G401 (cell line): ENCODE measurements around the gene ZNF19. TPM values are rescaled to one million over a fixed set of nuclear protein-coding genes. Genes with fewer than 3 reads are reported as not detected.
"Not testable (repeated sequence)": the region's sequence is repeated elsewhere in the genome, so short reads cannot be mapped to it uniquely, and the experiment has no call there.

Experiments
- DNase-seq: peaks from one replicate; pipeline ENCODE4 v3.0.0-alpha.2; 2015; ENCODE audit warnings: low spot score
- in situ Hi-C: cut with HindIII; loops from 2 replicates; pipeline ENCODE4 v1.10.0; 2016; ENCODE audit warnings: low sequenced_read_pairs, mixed read lengths
- total RNA-seq: library from RNA; depleted of rRNA; stranded (reverse); fragments of >200 nt; shearing (Covaris generic); gene quantifications from 2 replicates; pipeline ENCODE4 v1.2.3, GENCODE V29; 2014; rRNA removed

ZNF19 gene
- total RNA-seq = 2.2 and 2.3 TPM in 2 replicates

DNA sequence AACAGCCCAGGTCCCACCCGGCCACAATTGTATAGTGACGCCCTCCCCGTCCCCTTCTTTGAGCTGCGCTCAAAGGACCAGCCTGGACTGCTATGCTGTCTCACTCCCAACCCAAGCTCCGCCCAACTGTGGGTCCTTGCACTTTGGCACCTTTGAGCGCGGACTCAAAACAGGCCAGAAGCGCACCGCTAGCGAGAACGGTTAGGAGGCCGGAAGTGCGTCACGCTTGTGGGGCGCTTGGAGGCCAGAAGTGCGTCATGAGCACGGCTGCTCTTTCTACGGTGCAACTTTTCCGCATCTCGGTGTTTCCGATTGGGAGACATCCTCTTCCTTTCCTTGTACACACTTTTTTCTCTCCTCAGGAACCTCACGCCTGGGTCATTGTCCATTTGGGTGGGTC is at the start of gene ZNF19:
Gene ZNF19 (minus strand): TSS at position 203 of the 400 bp plus-strand sequence. CDS start 7,210 bp downstream, outside the sequence.
- in situ Hi-C loops = no loop called here
- no peak for DNase-seq

DNA sequence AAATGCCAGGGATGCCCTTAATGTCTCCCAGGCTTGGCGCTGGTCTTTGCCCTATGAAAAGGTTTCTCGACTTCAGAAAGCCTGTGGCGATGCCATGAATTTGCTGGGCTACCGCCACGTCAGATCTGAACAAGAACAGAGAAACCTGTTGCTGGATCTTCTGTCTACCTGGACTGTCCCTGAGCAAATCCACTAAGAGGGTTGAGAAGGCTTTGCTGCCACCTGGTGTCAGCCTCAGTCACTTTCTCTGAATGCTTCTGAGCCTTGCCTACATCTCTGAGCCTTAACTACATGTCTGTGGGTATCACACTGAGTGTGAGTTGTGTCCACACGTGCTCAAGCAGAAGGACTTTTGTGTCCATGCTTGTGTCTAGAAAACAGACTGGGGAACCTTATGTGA is 48.5 kb upstream of the ZNF19 start:
- DNase-seq = peak; percentile 23
- in situ Hi-C loops = no loop called here

DNA sequence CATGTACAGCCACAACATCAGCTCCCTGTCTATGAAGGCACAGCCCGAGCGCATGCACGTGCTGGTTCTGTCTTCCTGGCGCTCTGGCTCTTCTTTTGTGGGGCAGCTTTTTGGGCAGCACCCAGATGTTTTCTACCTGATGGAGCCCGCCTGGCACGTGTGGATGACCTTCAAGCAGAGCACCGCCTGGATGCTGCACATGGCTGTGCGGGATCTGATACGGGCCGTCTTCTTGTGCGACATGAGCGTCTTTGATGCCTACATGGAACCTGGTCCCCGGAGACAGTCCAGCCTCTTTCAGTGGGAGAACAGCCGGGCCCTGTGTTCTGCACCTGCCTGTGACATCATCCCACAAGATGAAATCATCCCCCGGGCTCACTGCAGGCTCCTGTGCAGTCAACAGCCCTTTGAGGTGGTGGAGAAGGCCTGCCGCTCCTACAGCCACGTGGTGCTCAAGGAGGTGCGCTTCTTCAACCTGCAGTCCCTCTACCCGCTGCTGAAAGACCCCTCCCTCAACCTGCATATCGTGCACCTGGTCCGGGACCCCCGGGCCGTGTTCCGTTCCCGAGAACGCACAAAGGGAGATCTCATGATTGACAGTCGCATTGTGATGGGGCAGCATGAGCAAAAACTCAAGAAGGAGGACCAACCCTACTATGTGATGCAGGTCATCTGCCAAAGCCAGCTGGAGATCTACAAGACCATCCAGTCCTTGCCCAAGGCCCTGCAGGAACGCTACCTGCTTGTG is 47.8 kb upstream of the ZNF19 start:
- in situ Hi-C loops = no loop called here
- no peak for DNase-seq

DNA sequence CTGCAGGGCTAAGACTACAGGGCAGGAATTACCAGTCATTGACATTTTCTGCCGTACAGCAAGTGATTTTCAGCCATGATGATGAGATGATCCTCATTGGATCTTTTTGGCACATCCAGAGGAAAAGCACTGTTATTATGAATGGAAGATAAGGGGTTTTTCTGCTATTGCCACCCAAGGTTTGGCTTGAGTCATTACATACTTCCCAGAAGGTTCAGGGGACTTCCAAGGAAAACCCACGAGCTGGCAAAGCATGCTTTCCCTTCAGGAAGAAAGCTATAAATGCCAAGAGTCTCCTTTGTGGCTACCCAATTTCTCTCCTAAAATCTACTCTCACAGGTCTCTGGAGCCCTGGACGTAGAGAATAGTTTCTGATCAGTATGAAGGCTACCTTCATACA is 43.2 kb upstream of the ZNF19 start:
- no peak for DNase-seq
- in situ Hi-C loops = no loop called here

DNA sequence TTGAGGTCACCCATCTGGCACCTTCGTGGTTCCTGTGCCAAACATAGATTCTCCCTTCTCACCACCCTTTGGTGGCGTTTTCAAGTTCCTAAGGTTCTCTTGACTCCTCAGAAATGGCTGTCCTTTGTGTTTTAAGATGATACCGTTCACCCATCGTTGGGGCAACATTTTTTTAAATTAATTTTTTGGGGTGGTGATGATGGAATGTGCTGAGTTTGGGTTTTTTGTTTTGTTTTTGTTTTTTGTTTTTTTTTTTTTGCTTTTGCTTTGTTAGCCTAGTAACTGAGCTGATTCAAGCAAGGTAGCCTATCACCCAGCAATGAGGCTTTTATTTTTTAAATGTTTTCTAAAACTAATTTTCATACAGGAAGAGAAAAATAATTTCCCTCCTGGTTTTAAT is 39.7 kb upstream of the ZNF19 start:
- no peak for DNase-seq
- in situ Hi-C loops = no loop called here

DNA sequence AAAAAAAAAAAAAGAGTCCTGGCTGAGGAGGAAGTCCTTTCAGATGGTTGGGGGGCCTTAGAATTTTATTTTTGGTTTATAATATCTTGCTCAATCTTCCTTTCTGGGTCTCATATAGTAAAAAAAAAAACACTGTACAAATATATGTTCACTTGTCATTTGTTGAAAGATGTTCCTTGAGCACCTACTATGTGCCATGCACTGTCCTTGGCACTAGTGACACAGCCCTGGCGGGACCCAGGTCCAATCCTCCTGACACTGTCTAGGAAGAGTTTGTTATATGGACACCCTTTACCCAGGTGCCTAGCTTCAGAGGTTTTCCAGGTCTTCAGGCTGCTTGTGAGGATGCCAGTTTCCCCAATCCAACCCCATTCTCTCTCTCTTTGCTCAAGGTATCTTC is 39.1 kb upstream of the ZNF19 start:
- in situ Hi-C loops = no loop called here
- DNase-seq = no peak

DNA sequence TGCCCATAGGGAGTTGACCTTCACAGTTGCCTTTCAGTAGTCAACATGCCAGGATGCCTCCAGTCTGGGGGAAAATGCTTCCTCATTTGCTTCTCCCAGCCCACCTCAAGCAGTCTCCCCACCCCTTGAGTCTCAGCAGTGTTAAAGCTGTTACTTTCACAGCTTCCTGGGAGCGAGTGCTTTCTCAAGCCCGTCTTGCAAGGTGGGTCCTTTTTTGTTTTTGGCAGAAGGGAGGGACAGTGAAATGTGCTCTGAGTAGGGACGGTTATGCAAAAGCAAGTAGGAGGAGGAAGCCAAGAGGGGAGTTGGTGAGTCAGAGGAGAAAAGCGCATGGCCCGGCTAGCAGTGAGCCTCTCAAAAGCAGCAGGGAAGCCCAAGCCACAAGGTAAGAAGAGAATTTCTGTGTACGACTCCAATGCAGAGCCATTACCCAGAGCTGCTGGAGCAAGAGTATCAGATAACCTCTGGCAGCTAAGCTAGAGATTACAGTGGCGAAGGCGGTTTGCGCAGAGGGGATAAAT is 37.0 kb upstream of the ZNF19 start, which contains the start of gene CHST4:
Gene CHST4 (plus strand): TSS at position 316 of the 521 bp plus-strand sequence. CDS start 10,252 bp downstream, outside the sequence.
- in situ Hi-C loops = no loop called here

DNA sequence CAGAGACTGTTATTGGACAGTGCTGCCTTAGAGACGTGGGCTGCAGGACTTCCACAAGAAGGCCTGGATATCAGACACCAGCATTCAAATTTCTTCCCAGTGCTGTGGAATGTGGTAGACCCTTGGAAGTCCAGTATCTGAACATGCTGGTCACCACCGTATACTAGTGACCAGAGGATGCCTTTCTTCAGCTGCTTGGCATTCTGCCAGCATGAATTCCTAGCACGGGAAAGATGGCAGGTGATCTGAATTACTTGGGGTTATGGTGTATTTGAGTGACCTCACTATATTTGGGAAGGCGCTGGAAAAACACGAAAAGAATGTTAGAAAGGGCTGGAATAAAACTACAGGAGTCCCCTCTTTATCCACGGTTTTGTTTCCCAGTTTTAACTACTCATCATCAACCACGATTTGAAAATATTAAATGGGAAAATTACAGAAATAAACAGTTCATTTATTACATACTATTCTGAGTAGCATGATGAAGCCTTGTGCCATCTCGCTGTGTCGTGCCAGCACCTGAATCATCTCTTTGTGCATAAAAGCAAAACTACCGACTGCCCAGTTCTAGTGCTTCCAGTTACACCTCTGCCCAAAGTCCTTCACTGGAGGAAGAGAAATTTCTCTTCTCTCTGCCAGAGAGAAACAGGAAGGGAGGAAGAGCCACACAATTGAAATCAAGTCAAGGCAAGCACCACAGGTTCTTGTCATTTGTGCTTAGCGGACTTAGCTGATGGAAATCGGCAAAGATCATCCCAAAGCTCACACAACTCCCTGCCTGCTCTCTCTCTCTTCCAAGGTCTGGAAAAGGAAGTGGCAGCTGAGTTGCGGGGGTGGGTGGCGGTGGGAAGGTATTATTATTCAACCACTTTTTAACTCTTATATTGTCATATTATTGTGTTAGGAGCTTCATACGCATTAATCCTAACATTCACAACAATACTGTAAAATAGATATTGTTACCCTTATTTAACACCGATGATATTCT is 35.7 kb upstream of the ZNF19 start:
- in situ Hi-C loops = no loop called here
- no peak for DNase-seq

More for the DNA sequence above, 37.0 kb upstream of the ZNF19 start, which contains the start of gene CHST4:
- DNase-seq = no peak

DNA sequence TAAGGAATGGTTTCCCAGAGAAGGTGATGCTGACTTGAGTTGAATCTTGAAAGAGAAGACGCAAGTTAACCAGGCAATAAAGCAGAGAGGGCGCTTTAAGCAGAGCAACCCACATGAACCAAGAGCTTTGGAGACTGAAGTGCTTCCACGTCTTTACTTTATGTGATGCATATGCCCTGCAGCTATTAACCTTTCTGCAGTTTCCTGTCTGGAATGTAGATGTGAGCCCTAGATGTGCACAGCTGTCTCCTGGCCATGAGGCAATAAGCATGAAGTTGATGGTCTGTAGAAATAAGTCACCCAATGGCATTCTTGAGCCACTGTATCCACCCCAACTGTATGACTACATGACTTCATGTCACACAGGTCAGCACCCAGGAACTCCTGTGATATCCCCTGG is 31.4 kb upstream of the ZNF19 start:
- no peak for DNase-seq
- in situ Hi-C loops = no loop called here

DNA sequence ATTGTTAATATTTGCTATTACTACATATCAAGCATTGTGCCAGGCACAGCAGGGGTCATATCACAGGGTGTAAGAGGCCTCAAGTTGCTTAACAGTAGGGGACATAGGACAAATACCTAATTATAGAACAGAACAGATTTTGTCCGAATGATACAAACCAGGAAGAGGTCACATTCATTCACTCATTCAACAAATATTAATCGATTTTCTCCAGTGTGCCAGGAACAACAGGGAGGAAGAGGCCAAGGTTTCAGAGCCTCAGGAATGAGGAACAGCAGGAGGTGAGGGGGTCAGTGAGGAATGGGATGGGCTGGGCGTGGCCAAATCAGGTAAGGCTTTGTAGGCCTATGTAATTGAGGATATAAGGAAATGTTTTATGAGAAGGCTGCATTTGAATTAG is 25.9 kb upstream of the ZNF19 start:
- in situ Hi-C loops = no loop called here
- no peak for DNase-seq

DNA sequence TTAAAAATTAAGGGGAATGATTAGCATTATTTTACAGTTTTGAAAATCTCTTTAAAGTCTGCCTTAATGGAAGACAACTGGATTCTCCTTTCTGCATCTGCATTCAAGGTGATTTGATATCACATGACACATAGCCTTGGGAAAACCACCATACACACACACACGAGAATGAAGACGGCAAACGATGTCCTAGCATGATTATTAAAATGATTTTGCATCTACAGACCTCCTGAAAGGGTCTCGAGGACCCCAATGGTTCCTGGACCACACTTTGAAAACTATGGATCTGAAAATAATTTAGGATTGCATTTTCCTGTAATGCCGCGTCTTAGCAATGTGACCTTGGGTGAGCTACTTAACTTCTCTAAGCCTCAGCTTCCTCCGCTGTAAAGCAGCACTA is 25.4 kb upstream of the ZNF19 start:
- no peak for DNase-seq
- in situ Hi-C loops = no loop called here

DNA sequence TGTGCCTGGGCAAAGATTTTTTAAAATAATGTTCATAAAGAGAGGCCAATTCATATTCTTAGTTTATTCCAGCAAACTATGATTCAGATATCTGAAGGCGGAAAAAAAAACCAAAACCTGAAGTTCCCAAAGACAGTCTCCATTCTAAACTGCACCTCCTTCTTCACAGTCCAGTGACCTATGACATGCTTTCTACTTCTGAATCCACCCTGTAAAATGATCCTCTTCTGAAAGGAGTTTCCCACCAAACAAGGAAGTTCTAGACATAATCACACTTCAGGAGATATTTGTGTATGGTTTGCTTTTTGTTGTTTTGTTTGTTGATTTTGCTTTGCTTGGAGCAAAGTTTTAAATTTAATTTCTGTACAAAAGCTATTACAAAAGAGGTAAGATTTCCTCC is 24.2 kb upstream of the ZNF19 start:
- in situ Hi-C loops = no loop called here

DNA sequence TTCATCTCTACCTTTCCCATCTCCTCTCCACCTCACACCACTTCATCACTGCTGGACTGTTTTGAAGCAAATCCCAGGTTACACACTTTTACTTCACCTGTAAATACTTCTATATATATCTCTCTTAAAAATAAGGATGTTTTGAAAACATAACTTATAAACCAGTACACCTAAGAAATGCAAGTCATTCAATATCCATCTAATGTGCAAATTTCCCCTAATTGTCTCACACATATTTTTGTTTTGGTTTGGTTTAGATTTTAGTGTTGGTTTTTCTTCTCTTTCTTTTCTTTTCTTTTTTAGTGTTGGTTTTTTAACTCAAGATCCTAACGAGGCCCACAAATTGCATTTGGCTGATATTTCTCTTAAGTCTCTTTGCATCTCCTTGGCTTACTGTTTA is 17.9 kb upstream of the ZNF19 start:
- DNase-seq = no peak

More for the DNA sequence above, 24.2 kb upstream of the ZNF19 start:
- DNase-seq = no peak

DNA sequence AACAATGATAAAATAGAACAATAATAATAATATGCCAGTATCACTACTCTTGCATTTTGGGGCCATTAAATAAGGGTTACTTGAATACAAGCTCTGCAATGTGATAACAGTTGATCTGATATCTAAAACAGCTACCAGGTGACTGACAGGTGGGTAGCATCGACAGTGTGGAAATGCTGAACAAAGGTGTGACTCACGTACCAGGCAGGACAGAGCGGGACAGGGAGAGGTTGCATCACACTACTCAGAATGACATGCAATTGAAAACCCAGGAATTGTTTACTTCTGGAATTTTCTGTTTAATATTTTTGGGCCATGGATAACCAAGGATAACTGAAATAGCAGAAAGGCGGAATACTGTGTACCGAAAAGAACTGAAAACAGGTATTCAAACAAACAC is 15.8 kb upstream of the ZNF19 start:
- in situ Hi-C loops = no loop called here
- DNase-seq = no peak

More for the DNA sequence above, 17.9 kb upstream of the ZNF19 start:
- in situ Hi-C loops = no loop called here

DNA sequence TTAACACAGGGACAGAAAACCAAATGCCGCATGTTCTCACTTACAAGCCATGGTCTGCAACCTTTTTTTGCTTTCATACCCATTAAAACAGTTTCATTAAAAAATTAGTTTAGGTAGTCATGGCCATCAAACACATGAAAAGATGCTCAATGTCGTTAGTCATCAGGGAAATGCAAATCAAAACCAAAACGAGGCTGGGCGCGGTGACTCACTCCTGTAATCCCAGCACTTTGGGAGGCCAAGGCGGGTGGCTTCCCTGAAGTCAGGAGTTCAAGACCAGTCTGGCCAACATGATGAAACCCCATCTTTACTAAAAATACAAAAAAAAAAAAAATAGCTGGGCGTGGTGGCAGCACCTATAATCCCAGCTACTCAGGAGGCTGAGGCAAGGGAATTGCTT is 14.9 kb upstream of the ZNF19 start:
- in situ Hi-C loops, DNase-seq: not testable (repeated sequence)

DNA sequence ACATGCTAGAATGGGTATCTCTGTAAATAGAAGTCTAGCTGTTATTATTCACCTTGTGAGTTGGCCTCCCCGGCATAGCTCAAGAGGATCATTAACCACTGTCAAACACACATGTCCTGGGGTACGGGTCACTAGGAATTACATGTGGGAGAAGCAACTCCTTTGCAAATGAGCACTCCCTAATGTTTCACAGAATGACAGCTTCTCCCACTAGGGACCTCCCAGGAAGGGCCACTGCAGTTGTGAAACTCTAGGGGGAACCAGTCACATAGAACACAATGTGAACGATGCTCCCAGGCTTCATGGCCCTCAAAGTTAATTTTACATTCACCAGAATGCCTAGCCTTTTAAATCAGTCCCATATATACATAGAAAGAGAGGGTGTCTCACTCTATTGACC is 12.4 kb upstream of the ZNF19 start:
- no peak for DNase-seq
- in situ Hi-C loops = no loop called here

DNA sequence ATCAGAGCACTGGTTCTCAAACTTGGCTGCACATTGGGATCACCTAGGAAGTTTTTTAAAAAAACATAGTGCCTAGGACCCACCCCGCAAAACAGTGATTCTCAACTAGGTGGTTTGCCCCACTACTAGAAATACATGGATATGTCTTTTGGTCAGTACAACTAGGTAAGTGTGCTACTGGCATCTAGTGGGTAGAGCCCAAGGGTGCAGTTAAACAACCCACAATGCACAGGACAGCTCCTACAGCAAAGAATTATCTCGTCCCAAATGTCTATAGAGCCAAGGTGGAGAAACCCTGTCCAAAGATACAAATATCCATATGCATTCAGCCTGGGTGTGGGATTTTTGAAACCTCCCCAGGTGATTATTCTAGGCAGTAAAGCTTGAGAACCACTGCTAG is 11.8 kb upstream of the ZNF19 start:
- in situ Hi-C loops = no loop called here
- no peak for DNase-seq

DNA sequence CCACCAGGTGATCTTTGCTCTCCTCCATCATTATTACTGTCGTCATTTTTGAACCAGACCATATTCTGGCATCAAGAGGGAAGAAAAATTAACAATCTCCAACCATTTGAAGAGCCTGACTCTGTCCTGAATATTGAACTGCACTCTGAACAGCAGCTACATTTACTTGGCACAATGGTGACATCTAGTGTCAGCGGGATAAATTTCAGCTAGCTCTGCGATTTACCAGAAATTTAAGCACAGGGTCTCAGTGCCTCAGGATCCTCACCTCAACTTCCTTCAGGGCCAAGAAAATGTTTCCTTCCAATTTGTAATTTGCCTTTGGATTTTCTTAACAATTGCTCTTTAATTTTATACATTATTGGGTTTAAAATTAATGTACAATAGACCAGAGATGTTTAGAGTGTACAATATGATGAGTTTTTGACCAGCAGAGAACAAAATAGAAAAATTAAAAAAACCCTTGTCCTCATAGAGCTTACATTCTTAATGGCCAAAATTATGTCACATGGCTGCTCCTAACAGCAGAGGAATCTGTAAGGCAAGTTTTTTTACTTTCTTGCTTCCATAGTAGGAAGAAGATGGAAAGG is 10.7 kb upstream of the ZNF19 start:
- in situ Hi-C loops = no loop called here

DNA sequence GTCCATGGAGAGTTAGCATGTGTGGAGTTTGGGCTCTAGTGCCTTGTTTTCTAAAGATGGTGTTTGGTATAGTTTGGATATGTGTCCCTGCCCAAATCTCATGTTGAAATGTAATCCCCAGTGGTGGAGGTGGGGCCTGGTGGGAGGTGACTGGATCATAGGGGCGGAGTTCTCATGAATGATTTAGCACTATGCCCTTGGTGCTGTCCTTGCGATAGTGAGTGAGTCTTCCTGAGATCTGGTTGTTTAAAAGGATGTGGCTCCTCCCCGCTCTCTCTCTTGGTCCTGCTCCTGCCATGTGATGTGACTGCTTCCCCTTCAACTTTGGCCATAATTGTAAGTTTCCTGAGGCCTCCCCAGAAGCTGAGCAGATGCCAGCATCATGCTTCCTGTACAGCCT is 8.9 kb upstream of the ZNF19 start:
- in situ Hi-C loops = no loop called here
- DNase-seq = no peak

More for the DNA sequence above, 10.7 kb upstream of the ZNF19 start:
- peak; percentile 68 for DNase-seq
